CD14-positive monocyte (primary cell): ENCODE data around the gene WDFY4. TPM values are rescaled to one million over a fixed set of nuclear protein-coding genes. Genes with fewer than 3 reads are reported as not detected.

Experiments
- DNase-seq, 3 donors: peaks; one replicate each; pipeline ENCODE4 v3.0.0-alpha.2; 2011 to 2022
- H2AFZ ChIP-seq: 2 replicates; pipeline ENCODE4 v1.6.0; 2012; ENCODE audit warnings: mild to moderate bottlenecking, low read depth, low read length, inconsistent platforms; ENCODE audit not compliant: insufficient read depth, poor library complexity, severe bottlenecking
- H3K27ac ChIP-seq, 2 donors: 1 replicate in 1 of 2; 2 replicates in 1 of 2; pipeline ENCODE4 v1.5.1; 2012 to 2013; ENCODE audit warnings: low read length in 2 of 2, control low read depth in 1 of 2, inconsistent platforms in 1 of 2, low read depth in 1 of 2, mild to moderate bottlenecking in 1 of 2
- H3K27me3 ChIP-seq, 2 donors: one replicate each; pipeline versions ENCODE4 v1.6.0 to v1.6.1; 2011 to 2013; ENCODE audit warnings: low read length in 2 of 2; ENCODE audit not compliant: control insufficient read depth in 2 of 2, insufficient read depth in 2 of 2
- H3K36me3 ChIP-seq, 2 donors: replicated peaks in 1 of 2; 1 replicate in 1 of 2; 2 replicates in 1 of 2; pipeline versions ENCODE4 v1.5.1 to v1.6.1; 2012 to 2013; ENCODE audit warnings: low read length in 2 of 2, control low read depth in 1 of 2, inconsistent platforms in 1 of 2, mild to moderate bottlenecking in 1 of 2; ENCODE audit not compliant: insufficient read depth in 2 of 2, control insufficient read depth in 1 of 2
- H3K4me1 ChIP-seq, 2 donors: 1 replicate in 1 of 2; 2 replicates in 1 of 2; pipeline versions ENCODE4 v1.5.1 to v1.6.1; 2012 to 2013; ENCODE audit warnings: low read length in 2 of 2, control low read depth in 1 of 2, inconsistent platforms in 1 of 2, mild to moderate bottlenecking in 1 of 2, moderate library complexity in 1 of 2; ENCODE audit not compliant: insufficient read depth in 2 of 2, control insufficient read depth in 1 of 2
- H3K4me2 ChIP-seq: replicated peaks from 2 replicates; pipeline ENCODE3; 2012; ENCODE audit warnings: low read length, moderate library complexity, mild to moderate bottlenecking; ENCODE audit not compliant: poor library complexity, severe bottlenecking; ENCODE audit errors: extremely low read depth
- H3K4me3 ChIP-seq, 3 experiments: fragments of 200-600 bp in 1 of 3; sonication (generic) in 1 of 3; replicated peaks in 1 of 3; 1 replicate in 2 of 3; 2 replicates in 1 of 3; pipeline ENCODE4 v1.5.1; 2011 to 2013; ENCODE audit warnings: low read length in 3 of 3, mild to moderate bottlenecking in 3 of 3, control low read depth in 2 of 3, low read depth in 2 of 3, inconsistent platforms in 1 of 3, moderate library complexity in 1 of 3
- H3K79me2 ChIP-seq: 2 replicates; pipeline ENCODE4 v1.6.0; 2012; ENCODE audit warnings: mild to moderate bottlenecking, control low read depth, inconsistent platforms, low read length, moderate library complexity; ENCODE audit not compliant: insufficient read depth
- H3K9ac ChIP-seq: 2 replicates; pipeline ENCODE4 v1.6.0; 2017; ENCODE audit warnings: low read length, mild to moderate bottlenecking; ENCODE audit not compliant: insufficient read depth, poor library complexity, severe bottlenecking
- H3K9me3 ChIP-seq, 2 donors: replicated peaks in 1 of 2; 1 replicate in 1 of 2; 2 replicates in 1 of 2; pipeline versions ENCODE4 v1.5.1 to v1.6.1; 2012 to 2013; ENCODE audit warnings: low read length in 2 of 2, control low read depth in 1 of 2; ENCODE audit not compliant: control insufficient read depth in 1 of 2, insufficient read depth in 1 of 2
- H4K20me1 ChIP-seq: 2 replicates; pipeline ENCODE4 v1.6.0; 2012; ENCODE audit warnings: mild to moderate bottlenecking, low read length, control low read depth, moderate library complexity; ENCODE audit not compliant: insufficient read depth
- H3K27ac Mint-ChIP-seq, 7 donors: one replicate each; pipeline ENCODE4 v1.8.0; 2020; ENCODE audit warnings: mild to moderate bottlenecking in 7 of 7, mixed read lengths in 7 of 7, moderate library complexity in 6 of 7, inconsistent platforms in 2 of 7
- H3K27me3 Mint-ChIP-seq, 3 donors: one replicate each; pipeline ENCODE4 v1.8.0; 2021 to 2022; ENCODE audit warnings: low read depth in 3 of 3, mild to moderate bottlenecking in 3 of 3, mixed read lengths in 3 of 3, moderate library complexity in 3 of 3, inconsistent platforms in 1 of 3
- H3K36me3 Mint-ChIP-seq, 2 donors: one replicate each; pipeline ENCODE4 v1.8.0; 2020; ENCODE audit warnings: mixed read lengths in 2 of 2, inconsistent platforms in 1 of 2, mild to moderate bottlenecking in 1 of 2
- H3K4me1 Mint-ChIP-seq: one replicate; pipeline ENCODE4 v1.8.0; 2020; ENCODE audit warnings: mild to moderate bottlenecking, mixed read lengths
- H3K4me3 Mint-ChIP-seq, 2 donors: one replicate each; pipeline ENCODE4 v1.8.0; 2020; ENCODE audit warnings: mild to moderate bottlenecking in 2 of 2, mixed read lengths in 2 of 2, moderate library complexity in 1 of 2
- H3K9me3 Mint-ChIP-seq, 7 donors: one replicate each; pipeline ENCODE4 v1.8.0; 2020 to 2022; ENCODE audit warnings: mixed read lengths in 7 of 7, mild to moderate bottlenecking in 6 of 7, moderate library complexity in 6 of 7, inconsistent platforms in 2 of 7
- CTCF ChIP-seq: fragments of 200-600 bp; IDR thresholded peaks from one replicate; pipeline ENCODE4 v1.8.0; 2022; ENCODE audit warnings: antibody characterized with exemption, mild to moderate bottlenecking
- WGBS: methylation state at CpG from one replicate; pipeline ENCODE4 v1.1.5; 2013; ENCODE audit warnings: missing lambda C conversion rate; ENCODE audit not compliant: insufficient coverage; 5-methylcytosine and 5-hydroxymethylcytosine counted together
- intact Hi-C, 2 donors: fragments of 100-400 bp; cut with micrococcal nuclease; formaldehyde crosslinking; loops; one replicate each; pipeline versions ENCODE4 v1.15.0 to v1.15.1; 2023
- polyA plus RNA-seq, 3 donors: library from polyadenylated mRNA; depleted of rRNA in 1 of 3; unstranded in 2 of 3; stranded (reverse) in 1 of 3; fragments of 300-500 nt in 2 of 3; fragments of >200 nt in 1 of 3; fragmentation: Illumina TruSeq in 2 of 3; gene quantifications; 1 replicate in 2 of 3; 2 replicates in 1 of 3; pipeline ENCODE4 v1.2.3, GENCODE V29; 2012 to 2021

Gene WDFY4
- polyA plus RNA-seq, 3 donors: 7.5 to 36.1 (median 9.8) TPM

- Histone ChIP-seq H3K27ac (no peak overlapping the region), H3K4me1 (peaks cover 6 to 7% of the 10 kb centered on the region in 2 donors), H3K4me2 (no peak overlapping the region), H3K27me3 (peaks cover 0 to 6% of the 10 kb centered on the region in 2 donors), H3K9ac (no peak overlapping the region), H3K4me3 (no peak overlapping the region), H3K36me3 (no peaks in the 10 kb centered on the region), H3K9me3 (no peaks in the 10 kb centered on the region), H4K20me1 (no peaks in the 10 kb centered on the region), H3K79me2 (no peaks in the 10 kb centered on the region), H2AFZ (no peak overlapping the region)
- Mint-ChIP-seq H3K27ac (peak overlapping the region in 2 of 7 donors; percentile 11 to 45), H3K27me3 (peaks cover 3 to 9% (median 9%) of the 10 kb centered on the region in 3 donors), H3K4me1 (peaks cover 13% of the 10 kb centered on the region), H3K9me3 (peaks cover 2 to 9% (median 5%) of the 10 kb centered on the region in 7 donors), H3K4me3 (no peak overlapping the region), H3K36me3 (no peaks in the 10 kb centered on the region)
- intact Hi-C loops: loop anchor here in 1 of 2 donors (10.0 kb wide), 1 partner anchor 143 kb away; no protein-coding TSS in a partner anchor
- TF ChIP-seq CTCF: no peak
- no peak for DNase-seq
Observed at GRCh38 chr10:48661441-48661840, 23.2 kb upstream of the WDFY4 start.

- peak overlapping the region in 1 of 2 donors; percentile 26 for H3K27ac ChIP-seq
- peak in 2 of 3 donors; percentile 24 to 51 for DNase-seq
Observed at GRCh38 chr10:48667960-48668590, 16.6 kb upstream of the WDFY4 start.

More at GRCh38 chr10:48667960-48668590, 16.6 kb upstream of the WDFY4 start:
- H3K4me3 ChIP-seq: peak overlapping the region in 1 of 3 experiments; percentile 15
- H3K9me3 ChIP-seq: no peaks in the 10 kb centered on the region
- Mint-ChIP-seq H3K27ac (peak overlapping the region in 4 of 7 donors; percentile 10 to 63 (median 50)), H3K9me3 (peaks cover 2 to 11% (median 5%) of the 10 kb centered on the region in 7 donors), H3K36me3 (no peaks in the 10 kb centered on the region), H3K4me1 (peaks cover 9% of the 10 kb centered on the region), H3K4me3 (peak overlapping the region in 1 of 2 donors; percentile 48), H3K27me3 (peaks cover 0 to 1% (median 1%) of the 10 kb centered on the region in 3 donors)
- H4K20me1 ChIP-seq: no peaks in the 10 kb centered on the region
- intact Hi-C loops: loop anchor here in 1 of 2 donors (10.0 kb wide), 1 partner anchor 137 kb away; no protein-coding TSS in a partner anchor
- H3K9ac ChIP-seq: no peak overlapping the region
- no peaks in the 10 kb centered on the region for H3K27me3 ChIP-seq
- H2AFZ ChIP-seq: no peak overlapping the region
- peak overlapping the region; percentile 28 for H3K4me2 ChIP-seq
- no peaks in the 10 kb centered on the region for H3K36me3 ChIP-seq
- TF ChIP-seq CTCF: no peak
- no peaks in the 10 kb centered on the region for H3K79me2 ChIP-seq
- H3K4me1 ChIP-seq: peaks cover 7 to 11% of the 10 kb centered on the region in 2 donors
- 31% methylated on average over 3 of the region's 8 CpGs for WGBS
